Mesendoderm (in vitro differentiated cells): ENCODE results near the gene OGFR.

Experiments used
- DNase-seq: peaks from one replicate; pipeline ENCODE4 v3.0.0; 2013
- H2AK5ac ChIP-seq: 2 replicates; pipeline ENCODE4 v1.6.1; 2013; ENCODE audit warnings: low read length, inconsistent platforms
- H2BK120ac ChIP-seq: 2 replicates; pipeline ENCODE4 v1.6.1; 2013; ENCODE audit warnings: low read depth, mild to moderate bottlenecking, low read length, moderate library complexity, mixed read lengths
- H2BK15ac ChIP-seq: replicated peaks from 2 replicates; pipeline ENCODE4 v1.6.1; 2013; ENCODE audit warnings: low read depth, mild to moderate bottlenecking, moderate library complexity
- H2BK5ac ChIP-seq: 2 replicates; pipeline ENCODE4 v1.6.1; 2013; ENCODE audit warnings: low read length, inconsistent platforms
- H3K18ac ChIP-seq: 2 replicates; pipeline ENCODE4 v1.6.1; 2013; ENCODE audit warnings: mild to moderate bottlenecking, low read length, mixed read lengths
- H3K23ac ChIP-seq: one replicate; pipeline ENCODE4 v1.6.1; 2013; ENCODE audit warnings: low read length
- H3K27ac ChIP-seq: 2 replicates; pipeline ENCODE4 v1.5.1; 2013; ENCODE audit warnings: low read depth, mild to moderate bottlenecking, inconsistent platforms, low read length, moderate library complexity
- H3K27me3 ChIP-seq: 2 replicates; pipeline ENCODE4 v1.6.1; 2013; ENCODE audit warnings: low read length, control low read depth, mild to moderate bottlenecking, inconsistent platforms; ENCODE audit not compliant: insufficient read depth, poor library complexity
- H3K36me3 ChIP-seq: 2 replicates; pipeline ENCODE4 v1.6.1; 2013; ENCODE audit warnings: low read length, inconsistent platforms; ENCODE audit not compliant: control insufficient read depth, insufficient read depth
- H3K4ac ChIP-seq: one replicate; pipeline ENCODE4 v1.6.1; 2013; ENCODE audit warnings: low read depth, mild to moderate bottlenecking, low read length, moderate library complexity
- H3K4me1 ChIP-seq: 2 replicates; pipeline ENCODE4 v1.6.1; 2013; ENCODE audit warnings: low read depth, low read length, inconsistent platforms; ENCODE audit not compliant: control insufficient read depth
- H3K4me2 ChIP-seq: 2 replicates; pipeline ENCODE4 v1.6.1; 2013; ENCODE audit warnings: low read length
- H3K4me3 ChIP-seq: 2 replicates; pipeline ENCODE4 v1.5.1; 2013; ENCODE audit warnings: mild to moderate bottlenecking, low read length
- H3K56ac ChIP-seq: one replicate; pipeline ENCODE4 v1.6.1; 2013; ENCODE audit warnings: low read length
- H3K79me1 ChIP-seq: 2 replicates; pipeline ENCODE4 v1.6.1; 2013; ENCODE audit warnings: low read length, inconsistent platforms
- H3K79me2 ChIP-seq: 2 replicates; pipeline ENCODE4 v1.6.1; 2013; ENCODE audit warnings: mild to moderate bottlenecking, low read length; ENCODE audit not compliant: control insufficient read depth, insufficient read depth
- H3K9ac ChIP-seq: 2 replicates; pipeline ENCODE4 v1.6.1; 2013; ENCODE audit warnings: low read length, inconsistent platforms
- H4K5ac ChIP-seq: one replicate; pipeline ENCODE4 v1.6.1; 2013; ENCODE audit warnings: low read length
- H4K8ac ChIP-seq: one replicate; pipeline ENCODE4 v1.6.1; 2013; ENCODE audit warnings: low read depth, mild to moderate bottlenecking, control low read depth, low read length, moderate library complexity
- WGBS: extraction: QIAGEN DNeasy Blood & Tissue Kit; methylation state at CpG from one replicate; pipeline ENCODE4 v1.1.7; 2013; ENCODE audit warnings: low lambda C conversion rate, missing lambda C conversion rate; ENCODE audit not compliant: insufficient coverage; ENCODE audit errors: extremely low coverage; 5-methylcytosine and 5-hydroxymethylcytosine counted together

OGFR gene

GRCh38 chr20:62770916-62771315 lies 33.7 kb upstream of the OGFR start:
- no peak overlapping the region for H3K56ac ChIP-seq
- H3K23ac ChIP-seq, result no peak overlapping the region
- no peak overlapping the region for H3K4me2 ChIP-seq
- H4K8ac ChIP-seq, result no peak overlapping the region
- no peak for DNase-seq
- no peak overlapping the region for H2BK5ac ChIP-seq
- no peaks in the 10 kb centered on the region for H3K4me1 ChIP-seq
- no peak overlapping the region for H2AK5ac ChIP-seq
- H3K79me1 ChIP-seq, result no peaks in the 10 kb centered on the region
- no peak overlapping the region for H2BK15ac ChIP-seq
- no peaks in the 10 kb centered on the region for H3K27me3 ChIP-seq
- H3K27ac ChIP-seq, result no peak overlapping the region
- no peak overlapping the region for H3K9ac ChIP-seq
- no peak overlapping the region for H3K4ac ChIP-seq
- H2BK120ac ChIP-seq, result no peak overlapping the region
- no peak overlapping the region for H3K18ac ChIP-seq
- WGBS, result no CpG with 5 or more reads among the region's 14 CpGs
- no peak overlapping the region for H4K5ac ChIP-seq
- H3K4me3 ChIP-seq, result no peak overlapping the region
- no peaks in the 10 kb centered on the region for H3K36me3 ChIP-seq
- no peaks in the 10 kb centered on the region for H3K79me2 ChIP-seq

GRCh38 chr20:62771396-62772102 lies 33.1 kb upstream of the OGFR start:
- Histone ChIP-seq H2BK120ac (no peak overlapping the region), H2BK15ac (no peak overlapping the region), H3K36me3 (no peaks in the 10 kb centered on the region), H3K4me3 (no peak overlapping the region), H3K4ac (no peak overlapping the region), H4K8ac (no peak overlapping the region), H4K5ac (no peak overlapping the region), H3K79me1 (no peaks in the 10 kb centered on the region), H3K18ac (no peak overlapping the region), H3K27me3 (no peaks in the 10 kb centered on the region), H3K27ac (no peak overlapping the region), H2BK5ac (no peak overlapping the region), H3K9ac (no peak overlapping the region), H3K56ac (no peak overlapping the region), H2AK5ac (no peak overlapping the region), H3K4me1 (peaks cover 1% of the 10 kb centered on the region), H3K79me2 (no peaks in the 10 kb centered on the region), H3K23ac (no peak overlapping the region), H3K4me2 (no peak overlapping the region)
- no CpG with 5 or more reads among the region's 25 CpGs for WGBS
- DNase-seq, result no peak

GRCh38 chr20:62772103-62772611 lies 32.5 kb upstream of the OGFR start:
- Histone ChIP-seq H2BK5ac (no peak overlapping the region), H3K27me3 (no peaks in the 10 kb centered on the region), H2BK15ac (no peak overlapping the region), H3K9ac (no peak overlapping the region), H3K27ac (no peak overlapping the region), H3K18ac (no peak overlapping the region), H4K8ac (no peak overlapping the region), H4K5ac (no peak overlapping the region), H3K4me3 (no peak overlapping the region), H3K4me2 (no peak overlapping the region), H3K4ac (no peak overlapping the region), H3K36me3 (no peaks in the 10 kb centered on the region), H2BK120ac (no peak overlapping the region), H3K56ac (no peak overlapping the region), H3K23ac (no peak overlapping the region), H3K4me1 (peaks cover 2% of the 10 kb centered on the region), H3K79me1 (no peaks in the 10 kb centered on the region), H3K79me2 (no peaks in the 10 kb centered on the region), H2AK5ac (no peak overlapping the region)
- no CpG with 5 or more reads among the region's 23 CpGs for WGBS
- DNase-seq, result no peak

- no CpG with 5 or more reads among the region's 11 CpGs for WGBS
These were observed 32.0 kb upstream of the OGFR start for GRCh38 chr20:62772619-62772989.

GRCh38 chr20:62772990-62773844 lies 31.4 kb upstream of the OGFR start:
- no peak for DNase-seq
- H4K8ac ChIP-seq, result no peak overlapping the region
- no peak overlapping the region for H3K9ac ChIP-seq
- no peak overlapping the region for H3K4me3 ChIP-seq
- H3K23ac ChIP-seq, result no peak overlapping the region
- WGBS, result no CpG with 5 or more reads among the region's 19 CpGs
- H3K4ac ChIP-seq, result no peak overlapping the region
- H3K18ac ChIP-seq, result no peak overlapping the region
- H2BK15ac ChIP-seq, result no peak overlapping the region
- H2BK120ac ChIP-seq, result no peak overlapping the region
- no peak overlapping the region for H3K4me2 ChIP-seq
- no peak overlapping the region for H3K27ac ChIP-seq
- H3K56ac ChIP-seq, result no peak overlapping the region
- no peak overlapping the region for H2AK5ac ChIP-seq
- no peaks in the 10 kb centered on the region for H3K79me2 ChIP-seq
- no peaks in the 10 kb centered on the region for H3K27me3 ChIP-seq
- no peak overlapping the region for H4K5ac ChIP-seq
- H2BK5ac ChIP-seq, result no peak overlapping the region
- no peaks in the 10 kb centered on the region for H3K36me3 ChIP-seq
- H3K79me1 ChIP-seq, result no peaks in the 10 kb centered on the region
- H3K4me1 ChIP-seq, result peaks cover 2% of the 10 kb centered on the region

More at GRCh38 chr20:62772619-62772989, 32.0 kb upstream of the OGFR start:
- Histone ChIP-seq H3K9ac (no peak overlapping the region), H3K23ac (no peak overlapping the region), H4K8ac (no peak overlapping the region), H3K18ac (no peak overlapping the region), H3K27ac (no peak overlapping the region), H3K79me1 (no peaks in the 10 kb centered on the region), H3K4me1 (peaks cover 2% of the 10 kb centered on the region), H2BK5ac (no peak overlapping the region), H3K79me2 (no peaks in the 10 kb centered on the region), H2AK5ac (no peak overlapping the region), H2BK15ac (no peak overlapping the region), H3K4me3 (no peak overlapping the region), H3K56ac (no peak overlapping the region), H2BK120ac (no peak overlapping the region), H3K4ac (no peak overlapping the region), H3K27me3 (no peaks in the 10 kb centered on the region), H3K36me3 (no peaks in the 10 kb centered on the region), H3K4me2 (no peak overlapping the region), H4K5ac (no peak overlapping the region)
- DNase-seq, result no peak
